Endodermal cell (in vitro differentiated cells): ENCODE measurements around the gene GPHA2. TPM values are rescaled to one million over a fixed set of nuclear protein-coding genes. Genes with fewer than 3 reads are reported as not detected.

Experiments used
- DNase-seq: peaks from one replicate; pipeline ENCODE4 v3.0.0-alpha.2; 2017
- H3K27ac ChIP-seq: 2 replicates; pipeline ENCODE4 v1.5.1; 2013; ENCODE audit warnings: mild to moderate bottlenecking, low read depth, low read length, moderate library complexity
- H3K27me3 ChIP-seq: 2 replicates; pipeline ENCODE4 v1.6.1; 2013; ENCODE audit warnings: mild to moderate bottlenecking, low read length, moderate library complexity; ENCODE audit not compliant: insufficient read depth, control insufficient read depth, poor library complexity, severe bottlenecking
- H3K36me3 ChIP-seq: 2 replicates; pipeline ENCODE4 v1.7.0; 2013; ENCODE audit warnings: mild to moderate bottlenecking, low read length, moderate library complexity; ENCODE audit not compliant: control insufficient read depth, insufficient read depth
- H3K4me1 ChIP-seq: one replicate; pipeline ENCODE4 v1.7.0; 2013; ENCODE audit warnings: low read length; ENCODE audit not compliant: control insufficient read depth, insufficient read depth
- H3K4me3 ChIP-seq: 2 replicates; pipeline ENCODE4 v1.5.1; 2013; ENCODE audit warnings: mild to moderate bottlenecking, low read length, moderate library complexity
- H3K9ac ChIP-seq: 2 replicates; pipeline ENCODE4 v1.6.1; 2013; ENCODE audit warnings: mild to moderate bottlenecking, low read length, moderate library complexity; ENCODE audit not compliant: poor library complexity, severe bottlenecking; ENCODE audit errors: extremely low read depth
- H3K9me3 ChIP-seq: 2 replicates; pipeline ENCODE4 v1.6.1; 2013; ENCODE audit warnings: mild to moderate bottlenecking, low read length, moderate library complexity; ENCODE audit not compliant: control insufficient read depth
- H3K27ac Mint-ChIP-seq: 2 replicates; pipeline ENCODE4 v1.8.0; 2020; ENCODE audit warnings: mixed read lengths
- H3K27me3 Mint-ChIP-seq: 2 replicates; pipeline ENCODE4 v1.8.0; 2021; ENCODE audit warnings: mild to moderate bottlenecking, mixed read lengths; ENCODE audit not compliant: insufficient read depth
- H3K36me3 Mint-ChIP-seq: 2 replicates; pipeline ENCODE4 v1.8.0; 2020; ENCODE audit warnings: low read depth, mixed read lengths
- H3K4me1 Mint-ChIP-seq: 2 replicates; pipeline ENCODE4 v1.8.0; 2020; ENCODE audit warnings: mixed read lengths
- H3K4me3 Mint-ChIP-seq: 2 replicates; pipeline ENCODE4 v1.8.0; 2020; ENCODE audit warnings: mild to moderate bottlenecking, moderate library complexity, mixed read lengths
- H3K9me3 Mint-ChIP-seq: 2 replicates; pipeline ENCODE4 v1.8.0; 2020; ENCODE audit warnings: mild to moderate bottlenecking, mixed read lengths
- CTCF ChIP-seq: fragments of 200-600 bp; sonication (generic); conservative IDR thresholded peaks from 2 replicates; pipeline ENCODE4 v1.5.0; 2021; ENCODE audit warnings: antibody characterized with exemption, mild to moderate bottlenecking
- whole genome bisulfite sequencing, 2 experiments: methylation state at CpG; one replicate each; pipeline versions ENCODE4 v1.1.5 to v1.1.7; 2013; ENCODE audit warnings: missing lambda C conversion rate in 2 of 2, mixed read lengths in 1 of 2; ENCODE audit not compliant: insufficient coverage in 1 of 2, insufficient read length in 1 of 2; 5-methylcytosine and 5-hydroxymethylcytosine counted together
- total RNA-seq, 2 donors: library from RNA; stranded (reverse); fragmentation: NEBNext Ultra II Directional in 1 of 2; extraction: Animal tissue kit (Norgen Biotek cat#: 25700) in 1 of 2; gene quantifications; 2 replicates in 1 of 2; 3 replicates in 1 of 2; pipeline ENCODE4 v1.2.1, GENCODE V29; 2021

GPHA2 gene
- total RNA-seq, 2 donors from 2014 or later: 0.77 TPM; not detected in 1

GRCh38 chr11:64934682-64935358 lies 873 bp downstream of the GPHA2 start:
- no peaks in the 10 kb centered on the region for H3K4me1 ChIP-seq
- peaks cover 6% of the 10 kb centered on the region for H3K27me3 ChIP-seq
- H3K4me3 ChIP-seq: no peak overlapping the region
- no peaks in the 10 kb centered on the region for H3K36me3 ChIP-seq
- H3K36me3 Mint-ChIP-seq: no peaks in the 10 kb centered on the region
- H3K27ac Mint-ChIP-seq: no peak overlapping the region
- H3K9ac ChIP-seq: no peak overlapping the region
- peaks cover 9% of the 10 kb centered on the region for H3K4me1 Mint-ChIP-seq
- DNase-seq: peak; percentile 52
- peaks cover 3% of the 10 kb centered on the region for H3K27me3 Mint-ChIP-seq
- no peaks in the 10 kb centered on the region for H3K9me3 ChIP-seq
- no peak overlapping the region for H3K27ac ChIP-seq
- 84 to 86% methylated on average over 15 to 27 of the region's 27 CpGs for WGBS, 2 experiments
- H3K4me3 Mint-ChIP-seq: no peak overlapping the region
- no peak for TF ChIP-seq CTCF
- no peaks in the 10 kb centered on the region for H3K9me3 Mint-ChIP-seq

DNA sequence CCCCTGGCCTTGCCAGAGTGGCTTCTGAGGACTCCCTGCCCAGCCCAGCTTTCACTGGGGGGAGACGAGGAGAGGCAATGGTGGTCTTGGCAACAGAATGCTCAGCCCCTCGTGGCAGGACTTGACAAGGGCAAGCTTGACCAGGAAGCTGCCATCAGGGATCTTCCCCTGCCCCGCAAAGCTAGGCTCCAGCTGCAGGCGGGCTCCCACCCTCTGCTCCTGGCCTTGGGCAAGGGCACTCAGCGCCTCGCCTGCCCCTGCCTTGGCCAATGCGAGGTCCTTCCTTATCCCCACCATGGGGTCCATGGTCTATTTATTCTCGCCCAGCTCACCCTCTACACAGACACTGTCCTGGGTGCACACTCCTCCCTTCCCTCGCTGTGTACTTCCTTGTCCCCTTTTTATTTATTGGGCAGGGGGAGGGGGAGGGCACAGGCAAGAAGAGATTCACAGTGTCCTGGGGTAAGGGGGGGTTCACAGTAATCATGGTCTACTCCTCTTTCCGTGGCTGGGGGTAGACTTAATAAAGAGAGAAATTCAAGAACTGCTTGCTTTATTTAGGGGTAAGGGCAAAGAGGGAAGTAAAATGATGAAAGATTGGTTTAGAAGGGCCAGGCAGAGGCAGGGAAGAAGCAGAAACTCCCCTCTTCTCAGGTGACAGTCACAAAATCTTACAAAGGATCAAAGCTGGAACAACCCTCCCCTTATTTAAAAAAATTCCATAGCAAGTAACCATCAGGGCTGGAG lies 1.6 kb downstream of the GPHA2 start:
- Histone ChIP-seq H3K4me3 (no peak overlapping the region), H3K9me3 (no peaks in the 10 kb centered on the region), H3K36me3 (no peaks in the 10 kb centered on the region), H3K27me3 (peaks cover 6% of the 10 kb centered on the region), H3K9ac (no peak overlapping the region), H3K4me1 (no peaks in the 10 kb centered on the region), H3K27ac (no peak overlapping the region)
- WGBS, 2 experiments: 89 to 93% methylated on average over 2 to 10 of the region's 10 CpGs
- no peaks in the 10 kb centered on the region for H3K36me3 Mint-ChIP-seq
- TF ChIP-seq CTCF: no peak
- peaks cover 3% of the 10 kb centered on the region for H3K27me3 Mint-ChIP-seq
- H3K4me3 Mint-ChIP-seq: no peak overlapping the region
- DNase-seq: peak; percentile 36
- no peaks in the 10 kb centered on the region for H3K9me3 Mint-ChIP-seq
- peaks cover 9% of the 10 kb centered on the region for H3K4me1 Mint-ChIP-seq
- no peak overlapping the region for H3K27ac Mint-ChIP-seq

DNA sequence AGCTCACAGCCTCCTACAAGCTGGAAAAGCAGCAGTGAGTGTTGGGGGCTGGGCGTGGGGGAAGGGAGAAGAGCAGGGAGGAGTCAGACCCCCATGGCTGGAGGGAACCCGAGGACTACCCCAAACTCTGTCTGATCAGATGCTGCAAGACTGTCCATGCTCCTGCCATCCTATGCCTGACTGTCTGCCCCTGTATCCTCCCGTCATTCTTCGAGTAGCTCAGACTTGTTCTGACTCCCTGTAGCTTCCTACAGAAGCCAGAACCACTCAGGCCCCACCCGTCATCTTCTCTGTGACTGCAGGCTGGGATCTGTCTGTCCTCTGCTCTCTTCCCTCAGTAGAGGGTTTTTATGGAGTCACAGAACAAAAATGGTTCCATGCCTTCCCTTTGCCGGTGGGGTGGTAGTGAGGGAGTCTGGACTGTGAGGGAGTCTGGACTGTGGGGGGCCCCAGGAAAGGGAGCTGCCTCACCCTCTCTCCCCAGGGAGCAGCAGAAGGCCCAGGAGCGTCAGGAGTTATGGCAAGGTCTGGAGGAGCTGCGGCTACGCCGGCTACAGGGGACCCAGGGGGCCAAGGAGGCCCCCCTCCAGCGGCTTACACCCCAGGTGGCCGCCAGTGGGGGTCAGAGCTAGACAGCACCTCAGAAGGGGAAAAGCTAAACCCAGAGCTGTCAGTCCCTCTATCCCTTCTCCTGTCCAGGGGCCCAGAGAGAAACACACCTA lies 2.3 kb downstream of the GPHA2 start:
- Mint-ChIP-seq H3K9me3 (no peaks in the 10 kb centered on the region), H3K4me1 (peaks cover 9% of the 10 kb centered on the region), H3K4me3 (no peak overlapping the region), H3K27ac (no peak overlapping the region), H3K36me3 (no peaks in the 10 kb centered on the region), H3K27me3 (peaks cover 3% of the 10 kb centered on the region)
- peaks cover 3% of the 10 kb centered on the region for H3K27me3 ChIP-seq
- no peaks in the 10 kb centered on the region for H3K36me3 ChIP-seq
- no peak overlapping the region for H3K4me3 ChIP-seq
- H3K9me3 ChIP-seq: no peaks in the 10 kb centered on the region
- no peak for TF ChIP-seq CTCF
- H3K9ac ChIP-seq: no peak overlapping the region
- H3K27ac ChIP-seq: no peak overlapping the region
- no peak for DNase-seq
- no peaks in the 10 kb centered on the region for H3K4me1 ChIP-seq
- 94% methylated on average over 3 to 12 of the region's 12 CpGs for WGBS, 2 experiments
